ENCODE measurements around the gene SSC5D.
"Not testable (repeated sequence)": the region's sequence is repeated elsewhere in the genome, so short reads cannot be mapped to it uniquely, and the experiment has no call there.

SSC5D gene

DNA sequence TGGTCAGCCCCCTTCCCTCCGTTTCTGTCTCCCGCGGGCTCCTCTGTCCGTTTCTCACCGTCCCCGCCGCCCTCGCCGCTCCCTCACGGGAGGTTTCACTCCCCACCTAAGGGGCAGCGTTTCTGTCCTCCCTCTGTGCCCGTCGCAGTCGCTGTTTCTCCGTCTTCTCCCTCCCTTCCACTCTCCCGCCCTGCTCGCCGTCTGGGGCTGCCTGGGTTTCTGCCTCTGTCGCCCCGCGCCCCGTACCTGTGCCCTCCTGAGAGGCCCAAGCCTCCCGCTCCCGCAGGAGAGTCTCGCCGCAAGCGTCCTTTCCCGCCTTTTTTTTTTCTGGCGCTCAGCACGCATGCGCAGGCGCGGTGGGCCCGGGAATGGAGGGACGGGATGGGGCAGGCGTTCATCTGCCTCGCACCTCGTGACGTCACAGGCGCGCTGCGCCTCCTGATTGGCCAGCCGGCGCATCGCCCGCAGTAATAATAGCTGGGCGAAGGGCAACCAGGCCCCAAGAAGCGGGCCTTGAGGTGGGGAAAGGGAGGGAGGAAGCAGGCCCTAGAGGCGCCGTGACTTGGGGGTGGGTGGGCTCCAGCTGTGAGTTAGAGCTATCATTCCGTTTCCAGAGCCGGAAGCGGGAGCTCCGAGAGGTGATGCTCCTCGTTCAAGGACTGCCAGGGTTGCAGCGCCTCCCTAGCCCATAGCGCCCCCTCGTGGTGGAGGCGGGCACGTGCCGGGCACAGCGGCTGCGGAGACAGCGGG lies 15.4 kb downstream of the SSC5D start:
- peak; percentile 93 for DNase-seq (ENCODE audit: low spot score)

DNA sequence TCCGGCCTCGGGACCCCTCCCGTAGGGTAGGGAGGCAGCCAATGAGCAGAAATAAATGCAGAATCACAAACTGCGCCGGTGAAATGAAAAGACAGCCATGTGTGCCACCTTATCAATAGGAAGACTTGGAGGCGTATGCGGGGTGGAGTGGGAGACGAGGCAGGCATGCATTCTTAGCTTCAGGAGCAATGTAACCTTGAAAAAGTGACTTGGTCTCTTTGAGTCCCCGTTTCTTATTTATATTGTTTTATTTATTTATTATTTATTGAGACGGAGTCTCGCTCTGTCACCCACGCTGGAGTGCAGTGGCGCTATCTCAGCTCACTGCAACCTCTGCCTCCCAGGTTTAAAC lies 16.0 kb downstream of the SSC5D start:
- DNase-seq (ENCODE audit: low spot score) = no peak

DNA sequence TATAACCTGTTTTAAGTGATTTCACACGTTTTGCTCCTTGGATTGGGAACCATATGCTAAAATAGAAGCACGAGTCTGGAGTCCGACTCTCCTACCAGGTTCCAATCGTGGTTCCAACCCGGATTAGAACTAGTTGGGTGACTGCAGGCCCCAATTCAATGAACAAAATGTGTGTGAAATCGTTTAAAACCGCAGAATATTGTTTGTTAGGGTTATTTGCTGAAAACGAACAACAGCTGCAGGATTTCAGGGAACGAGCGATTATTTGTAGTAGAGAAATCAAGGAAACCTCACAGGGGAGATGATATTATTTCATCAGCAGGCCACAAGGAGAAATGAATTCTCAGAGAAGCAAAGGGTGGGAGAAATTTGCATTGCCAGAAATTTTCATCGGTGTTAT lies 16.7 kb downstream of the SSC5D start:
- DNase-seq (ENCODE audit: low spot score) = no peak

DNA sequence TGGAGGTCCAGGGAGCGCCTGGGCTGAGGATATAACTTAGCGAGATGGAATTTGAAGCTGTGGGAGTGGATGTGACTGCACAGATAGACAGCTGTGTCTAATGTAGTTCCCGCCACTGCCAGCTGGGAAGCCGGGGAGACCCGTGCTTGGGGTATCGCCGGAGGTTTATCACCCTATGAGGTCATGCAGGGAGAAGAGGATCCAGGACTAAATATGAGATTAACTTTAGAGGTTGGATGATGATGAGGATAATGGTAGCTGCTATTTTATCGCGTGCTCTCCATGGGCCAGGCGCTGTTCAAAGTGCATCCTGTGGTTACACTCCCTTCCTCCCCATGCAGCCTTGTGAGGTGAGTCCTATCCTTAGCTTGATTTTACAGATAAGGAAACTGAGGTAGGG lies 19.9 kb downstream of the SSC5D start:
- DNase-seq (ENCODE audit: low spot score) = no peak

DNA sequence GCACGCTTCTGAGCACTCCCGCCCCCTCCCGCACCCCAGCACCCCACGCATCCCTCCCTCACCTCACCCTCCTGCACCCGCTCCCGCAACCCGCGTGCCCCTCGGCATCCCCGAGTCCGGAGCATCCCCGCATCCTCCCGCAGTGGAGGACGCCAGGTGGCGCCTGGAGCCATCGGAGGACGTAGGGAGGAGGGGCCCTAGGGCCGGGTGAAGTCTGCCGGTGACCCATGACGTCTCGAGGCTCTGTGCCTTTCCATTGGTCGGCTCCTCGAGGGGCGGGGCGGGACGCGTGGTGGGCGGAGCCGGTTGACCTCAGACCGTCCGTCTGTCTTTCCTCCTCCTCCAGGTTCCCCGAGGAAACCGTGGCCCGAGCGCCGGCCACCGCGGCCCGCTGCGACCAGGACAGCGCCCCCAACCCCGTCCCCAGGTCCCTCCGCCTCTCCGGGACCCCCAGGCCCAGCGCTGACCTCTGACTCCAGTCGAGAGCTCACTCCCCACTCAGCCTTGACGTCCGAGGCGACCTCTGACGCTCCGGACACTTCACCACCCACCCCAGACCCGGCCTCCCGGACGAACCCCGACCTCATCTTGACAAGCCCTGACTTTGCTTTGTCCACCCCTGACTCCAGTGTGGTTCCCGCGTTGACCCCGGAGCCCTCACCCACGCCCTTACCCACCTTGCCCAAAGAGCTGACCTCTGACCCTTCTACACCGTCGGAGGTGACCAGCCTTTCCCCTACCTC lies 28.8 kb downstream of the SSC5D start:
- DNase-seq (ENCODE audit: low spot score) = peak; percentile 93

DNA sequence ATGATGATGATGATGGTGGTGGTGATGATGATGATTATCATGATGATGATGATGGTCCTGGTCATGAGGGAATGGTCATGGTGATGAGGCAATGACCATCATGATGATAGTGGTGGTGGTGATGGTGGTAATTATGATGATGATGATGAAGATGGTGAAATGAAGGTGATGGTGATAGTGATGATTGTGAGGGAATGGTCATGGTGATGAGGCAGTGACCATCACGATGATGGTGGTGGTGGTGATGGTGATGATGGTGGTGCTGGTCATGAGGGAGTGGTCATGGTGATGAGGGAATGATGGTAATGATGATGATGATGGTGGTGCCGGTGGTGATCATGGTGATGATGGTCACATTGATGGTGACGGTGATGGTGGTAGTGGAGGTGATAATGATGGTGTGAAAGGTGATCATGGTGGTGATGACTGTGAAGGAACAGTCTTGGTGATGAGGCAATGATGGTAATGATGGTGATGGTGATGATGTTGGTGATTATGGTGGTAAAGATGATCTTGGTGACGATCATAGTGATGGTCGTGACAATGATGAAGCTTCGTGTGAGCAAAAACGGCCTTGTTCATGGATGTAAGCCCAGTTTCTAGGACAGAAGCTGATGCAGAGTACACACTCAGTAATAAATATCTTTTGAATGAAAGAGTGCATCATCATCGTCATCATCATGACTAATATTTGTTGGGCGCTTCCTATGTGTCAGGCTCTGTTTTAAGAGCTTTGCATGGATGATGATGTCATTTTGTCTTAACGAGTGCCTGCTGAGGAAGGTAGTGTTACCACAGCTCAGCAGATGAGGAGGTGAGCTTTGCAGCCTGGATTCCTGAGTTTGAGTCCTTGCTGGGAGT lies 31.4 kb downstream of the SSC5D start:
- DNase-seq (ENCODE audit: low spot score) = no peak

DNA sequence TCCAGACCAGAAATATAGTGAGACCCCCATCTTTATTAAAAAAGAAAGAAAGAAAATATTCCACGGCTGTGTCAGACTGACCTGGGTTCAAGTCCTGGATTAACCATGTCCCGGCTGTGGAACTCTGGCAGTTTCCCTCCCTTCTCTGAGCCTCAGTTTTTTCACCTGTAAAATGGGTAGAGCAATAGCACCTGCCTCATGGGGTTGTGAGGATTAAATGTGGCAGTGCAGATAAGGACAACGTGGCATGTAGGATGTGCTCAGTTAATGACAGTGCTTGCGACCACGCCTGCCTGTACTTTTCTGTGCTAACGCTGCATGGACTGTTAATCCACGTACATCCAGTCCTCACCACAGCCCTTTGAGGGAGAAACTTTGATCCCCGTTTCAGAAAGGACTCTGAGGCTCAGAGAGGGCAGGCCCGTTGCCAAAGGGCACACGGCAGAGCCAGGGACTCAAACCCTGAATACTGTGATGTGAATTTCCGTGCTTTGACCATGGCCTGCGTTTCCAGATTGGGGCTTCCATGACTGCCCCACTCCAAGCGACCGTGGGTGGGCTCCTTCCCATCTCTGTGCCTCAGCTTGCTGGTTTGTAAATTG lies 32.6 kb downstream of the SSC5D start:
- DNase-seq (ENCODE audit: low spot score) = no peak

DNA sequence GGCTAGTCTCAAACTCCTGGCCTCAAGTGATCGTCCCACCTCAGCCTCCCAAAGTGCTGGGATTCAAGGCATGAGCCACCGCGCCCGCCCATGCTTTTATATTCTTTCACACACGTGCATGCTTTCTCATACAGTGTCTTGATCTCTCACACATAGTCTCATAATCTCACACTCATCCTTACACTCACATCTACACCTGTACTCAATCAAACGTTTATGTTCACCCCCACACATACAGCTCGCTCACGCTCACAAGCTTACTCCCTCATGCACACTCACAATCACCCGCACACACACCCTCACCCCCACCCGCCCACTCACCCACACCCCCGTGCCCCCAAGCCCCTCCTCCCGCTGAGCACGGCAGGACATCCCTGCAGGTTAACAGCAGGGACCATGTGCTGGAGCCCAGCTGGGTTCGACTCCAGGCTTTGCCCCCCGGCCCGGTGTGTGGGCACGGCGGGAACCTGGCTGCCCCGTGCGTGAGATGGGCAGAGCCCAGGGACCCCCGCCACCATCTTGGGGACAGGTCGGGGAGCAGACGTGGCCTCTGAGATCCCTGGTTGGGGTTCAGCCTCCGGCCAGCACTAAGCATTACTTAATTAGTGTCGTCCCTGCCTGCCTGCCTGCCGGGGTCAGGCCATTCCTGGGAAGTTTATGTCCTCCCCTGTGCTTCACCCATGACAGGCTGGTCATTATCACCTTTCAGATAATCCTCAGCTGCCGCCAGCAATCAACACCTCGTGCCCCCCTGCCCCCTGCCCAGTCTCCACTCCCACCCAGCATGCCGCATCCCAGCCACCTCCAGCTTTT lies 37.3 kb downstream of the SSC5D start:
- no peak for DNase-seq (ENCODE audit: low spot score)

DNA sequence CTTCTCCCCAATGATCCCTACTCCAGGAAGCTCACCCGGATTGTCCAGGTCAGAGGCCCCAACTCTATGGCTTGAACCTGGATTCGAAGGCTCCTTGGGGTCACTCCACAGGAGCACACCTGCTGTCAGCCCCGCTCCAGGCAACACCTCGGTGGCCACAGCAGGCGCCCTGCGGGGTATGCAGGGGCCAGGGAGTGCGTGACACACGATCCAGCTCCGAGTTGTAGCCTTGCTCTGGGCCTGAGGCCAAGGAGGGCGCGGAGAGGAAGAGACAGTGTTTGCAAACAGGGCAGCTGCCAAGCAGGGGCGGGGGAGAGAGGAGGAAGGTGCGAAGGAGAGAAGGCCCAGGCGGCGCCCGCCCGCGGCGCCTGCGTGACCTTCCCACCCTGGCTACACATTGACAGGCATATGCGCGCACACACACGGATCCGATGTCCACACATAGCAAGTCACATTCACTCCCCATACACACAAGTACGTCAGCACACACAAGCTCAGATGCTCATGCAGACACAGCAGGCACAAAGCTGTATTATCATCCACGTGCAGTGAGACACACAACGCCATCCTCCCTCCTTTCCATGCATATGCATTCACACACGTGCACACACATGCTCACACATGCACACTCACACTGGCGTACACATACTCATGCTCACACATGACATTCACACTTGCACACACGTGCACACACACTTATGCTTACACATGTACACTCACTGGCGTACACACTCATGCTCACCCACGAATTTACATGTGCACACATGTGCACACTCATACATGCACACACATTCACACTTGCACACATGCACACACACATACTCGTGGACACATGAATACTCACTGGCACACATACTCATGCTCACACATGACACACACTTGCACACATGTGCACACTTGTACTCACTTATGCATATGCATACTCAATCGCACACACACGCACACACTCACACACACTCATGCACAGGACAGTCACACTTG lies 38.3 kb downstream of the SSC5D start:
- no peak for DNase-seq (ENCODE audit: low spot score)

DNA sequence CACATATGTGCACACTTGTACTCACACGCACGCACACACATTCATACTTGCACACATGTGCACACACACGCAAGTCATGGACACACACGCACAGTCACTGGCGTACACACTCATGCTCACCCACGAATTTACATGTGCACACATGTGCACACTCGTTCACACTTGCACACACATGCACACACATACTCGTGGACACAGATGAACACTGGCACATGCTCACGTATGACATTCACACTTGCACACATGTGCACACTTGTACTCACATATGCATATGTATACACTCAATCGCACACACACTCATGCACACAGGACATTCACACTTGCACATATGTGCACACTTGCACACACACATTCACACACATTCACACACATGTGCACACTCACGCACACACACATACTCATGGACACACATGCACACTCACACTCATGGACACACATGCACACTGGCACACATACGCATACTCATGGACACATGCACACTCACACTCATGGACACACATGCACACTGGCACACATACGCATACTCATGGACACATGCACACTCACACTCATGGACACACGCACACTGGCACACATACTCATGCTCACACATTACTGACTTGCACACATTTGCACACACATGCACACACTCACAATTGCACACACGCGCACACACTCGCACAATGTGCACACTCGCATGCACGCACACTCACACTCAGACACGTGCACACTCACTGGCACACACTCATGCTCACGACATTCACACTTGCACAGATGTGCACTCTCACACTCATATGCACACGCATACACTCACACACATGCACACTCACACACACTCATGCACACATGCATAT lies 39.2 kb downstream of the SSC5D start:
- no peak for DNase-seq (ENCODE audit: low spot score)

DNA sequence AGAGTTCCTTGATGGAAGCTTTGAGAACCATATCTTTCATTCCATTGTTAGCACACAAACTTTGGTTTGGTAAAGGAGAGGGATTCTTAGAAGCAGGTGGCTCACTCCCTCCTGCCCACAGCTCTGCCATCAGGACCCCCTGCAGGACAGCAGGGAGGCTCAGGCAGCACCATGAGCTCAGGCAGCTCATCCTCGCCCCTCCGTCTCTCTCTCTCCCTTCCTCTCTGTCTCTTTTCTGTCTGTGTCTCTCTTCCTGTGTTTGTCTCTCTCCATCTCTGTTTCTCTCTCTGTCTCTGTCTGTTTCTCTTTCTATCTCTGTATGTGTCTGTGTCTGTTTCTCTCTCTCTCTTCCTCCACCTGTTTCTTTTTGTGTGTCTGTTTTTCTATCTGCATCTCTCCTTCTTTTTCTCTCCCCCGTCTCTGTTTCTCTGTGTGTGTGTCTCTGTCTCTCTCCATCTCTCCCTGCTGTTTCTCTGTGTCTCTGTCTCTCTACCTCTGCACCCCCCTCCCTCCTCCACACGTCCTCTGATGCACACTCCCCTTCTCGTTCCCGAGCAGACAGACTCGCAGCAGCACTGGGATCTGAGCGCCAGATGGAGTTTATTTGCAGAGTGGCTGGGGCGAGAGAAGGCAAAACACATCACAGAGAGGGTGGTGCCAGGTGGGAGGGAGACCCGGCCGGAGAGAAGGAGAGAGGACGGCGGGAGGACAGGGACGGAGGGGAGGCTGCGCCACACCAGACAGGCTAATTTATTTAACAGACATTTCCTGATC lies 40.0 kb downstream of the SSC5D start:
- no peak for DNase-seq (ENCODE audit: low spot score)

DNA sequence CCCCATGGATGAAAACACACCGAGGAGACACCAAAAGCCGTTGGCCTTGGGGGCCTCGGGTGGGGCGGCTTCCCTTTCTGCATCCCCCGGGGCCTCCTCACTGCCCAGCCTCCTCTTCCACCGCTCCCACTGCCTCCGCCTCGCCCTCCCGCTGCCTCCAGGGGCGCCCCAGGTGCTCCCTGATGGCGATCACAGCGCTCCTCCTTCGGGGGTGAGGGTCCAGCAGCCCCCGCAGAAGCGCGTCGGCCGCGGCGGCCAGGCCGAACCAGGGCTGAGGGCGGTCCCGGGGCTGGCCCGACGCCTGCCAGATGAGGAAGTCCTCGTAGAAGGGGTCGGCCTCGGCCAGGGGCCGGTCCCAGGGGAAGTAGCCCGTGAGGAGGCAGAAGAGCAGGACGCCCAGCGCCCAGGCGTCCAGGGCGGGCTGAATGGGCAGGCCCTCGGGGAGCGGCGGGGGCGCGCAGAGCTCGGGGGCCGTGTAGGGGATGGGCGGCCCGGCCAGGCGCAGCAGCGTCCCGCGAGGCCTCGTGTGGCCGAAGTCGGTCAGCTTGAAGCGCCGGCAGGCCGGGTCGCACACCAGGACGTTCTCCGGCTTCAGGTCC lies 41.5 kb downstream of the SSC5D start:
- no peak for DNase-seq (ENCODE audit: low spot score)

DNA sequence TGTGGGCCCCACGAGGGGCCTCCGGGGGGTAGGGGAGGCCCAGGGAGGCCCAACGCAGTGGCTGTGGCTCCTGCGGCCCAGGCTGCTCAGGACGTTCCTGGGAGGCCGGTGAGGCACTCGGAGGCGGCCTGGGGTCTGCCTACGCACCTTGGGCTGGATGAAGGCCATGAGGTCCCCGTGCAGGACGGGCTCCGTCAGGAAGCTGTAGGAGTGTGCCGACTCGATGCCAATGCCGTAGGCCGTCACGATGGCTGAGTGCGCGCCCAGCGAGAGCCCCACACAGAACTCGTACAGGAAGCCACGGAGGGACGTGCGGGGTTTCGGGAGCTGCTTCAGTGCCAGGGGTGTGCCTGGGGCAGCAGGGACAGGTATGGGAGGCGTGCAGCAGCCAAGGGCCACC lies 42.8 kb downstream of the SSC5D start:
- DNase-seq (ENCODE audit: low spot score) = no peak

DNA sequence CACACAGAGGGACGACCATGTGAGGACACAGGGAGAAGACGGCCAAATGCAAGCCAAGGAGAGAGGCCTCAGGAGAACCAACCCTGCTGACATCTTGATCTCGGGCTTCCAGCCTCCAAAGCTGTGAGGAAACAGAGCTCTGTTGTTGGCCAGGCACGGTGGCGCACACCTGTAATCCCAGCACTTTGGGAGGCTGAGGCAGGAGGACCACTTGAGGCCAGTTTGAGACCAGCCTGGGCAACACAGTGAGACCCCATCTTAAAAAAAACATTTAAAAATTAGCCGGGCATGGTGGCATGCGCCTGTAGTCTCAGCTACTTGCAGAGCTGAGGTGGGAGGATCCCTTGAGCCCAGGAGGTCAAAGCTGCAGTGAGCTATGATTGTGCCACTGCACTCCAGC lies 46.0 kb downstream of the SSC5D start:
- DNase-seq (ENCODE audit: low spot score) = not testable (repeated sequence)

DNA sequence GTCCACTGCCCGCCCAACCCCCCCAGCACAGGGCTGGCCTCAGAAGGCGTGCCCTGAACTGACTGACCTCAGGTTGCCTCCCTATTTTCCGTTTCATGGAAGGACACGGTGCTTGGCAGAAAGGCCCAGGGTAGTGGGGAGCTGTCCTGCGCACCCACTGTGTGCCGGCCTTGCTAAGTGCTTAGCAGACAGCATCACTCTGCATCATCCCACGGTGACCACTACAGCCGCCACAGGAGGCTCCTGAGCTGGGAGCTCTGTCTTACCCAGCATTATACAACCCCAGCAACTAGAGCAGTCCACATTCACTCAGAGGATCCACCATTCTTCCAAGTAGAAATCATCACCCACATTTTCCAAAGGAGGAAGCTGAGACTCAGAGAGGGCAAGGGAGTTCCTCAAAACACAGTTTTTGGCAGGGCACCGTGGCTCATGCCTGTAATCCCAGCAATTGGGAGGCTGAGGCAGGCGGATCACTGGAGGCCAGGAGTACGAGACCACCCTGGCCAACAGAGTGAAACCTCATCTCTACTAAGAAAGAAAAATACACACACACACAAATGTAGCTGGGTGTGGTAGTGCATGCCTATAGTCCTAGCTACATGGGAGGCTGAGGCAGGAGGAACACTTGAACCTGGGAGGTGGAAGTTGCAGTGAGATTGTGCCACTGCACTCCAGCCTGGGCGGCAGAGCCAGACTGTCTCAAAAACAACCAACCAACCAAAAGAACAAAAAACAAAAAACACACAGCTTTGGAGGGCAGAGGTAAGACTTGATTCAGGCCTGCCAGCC lies 47.1 kb downstream of the SSC5D start:
- DNase-seq (ENCODE audit: low spot score) = no peak

DNA sequence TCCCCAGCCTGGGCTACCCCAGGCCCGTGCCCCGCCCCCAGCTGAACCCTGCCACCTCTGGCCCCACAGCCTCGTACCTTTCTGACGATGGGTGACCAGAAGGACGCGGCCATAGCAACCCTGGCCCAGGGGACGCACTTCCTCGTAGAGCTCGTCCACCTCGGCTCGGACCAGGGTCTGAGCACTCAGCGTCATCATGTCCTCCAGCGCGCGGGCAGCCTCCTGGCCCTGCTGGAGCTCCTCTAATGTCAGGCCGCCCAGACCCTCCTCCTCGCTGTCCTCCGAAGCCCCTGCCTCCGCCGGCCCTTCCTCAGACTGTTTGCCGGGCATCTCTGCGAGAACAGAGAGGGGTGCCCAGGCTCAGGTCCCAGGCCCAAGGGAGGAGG lies 47.7 kb downstream of the SSC5D start:
- DNase-seq (ENCODE audit: low spot score) = no peak

DNA sequence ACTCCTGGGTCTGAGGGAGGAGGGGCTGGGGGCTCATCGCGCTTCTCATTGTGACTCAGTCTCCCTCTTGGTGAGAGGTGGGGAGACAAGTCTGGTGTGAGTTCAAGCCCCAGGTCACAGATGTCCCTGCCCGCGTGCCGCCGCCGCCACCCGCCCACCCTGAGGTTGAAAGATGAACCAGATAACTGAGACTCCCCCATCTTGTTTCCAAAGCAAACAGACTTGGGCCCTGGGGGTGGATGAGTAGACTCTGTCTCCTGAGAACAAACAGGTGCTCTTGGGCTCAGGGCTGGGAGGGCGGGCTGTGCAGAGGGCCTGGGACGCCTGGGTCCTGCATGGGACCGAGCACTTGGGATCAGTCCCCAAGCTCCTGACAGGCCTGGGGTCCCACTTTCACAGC lies 48.1 kb downstream of the SSC5D start:
- no peak for DNase-seq (ENCODE audit: low spot score)
